Dedifferentiated amniotic fluid mesenchymal stem cell (primary cell): Measurements from ENCODE around the gene ZNF385C.

ENCODE experiments used
- DNase-seq: peaks from one replicate; pipeline ENCODE4 v3.0.0-alpha.2; 2016; ENCODE audit errors: extremely low spot score

The ZNF385C gene

DNA sequence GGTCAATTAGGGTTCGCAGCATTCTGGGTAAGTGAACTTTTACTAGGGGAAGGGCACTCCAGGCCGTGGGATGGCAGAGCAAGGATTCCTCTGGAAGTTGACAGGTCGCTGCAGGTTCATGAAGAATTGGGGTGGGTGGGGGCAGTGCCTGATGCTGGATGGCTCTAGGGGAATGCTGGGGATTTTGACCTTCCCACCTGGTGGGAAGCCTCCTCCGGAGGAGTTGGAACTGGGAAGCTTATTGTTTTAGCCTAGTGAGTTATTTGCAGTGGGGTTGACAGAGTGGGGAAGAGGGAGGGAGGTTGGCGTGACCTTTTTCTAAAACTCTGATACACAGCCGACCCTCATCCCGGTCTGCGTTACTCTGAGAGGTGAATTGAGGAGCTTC is 47.3 kb downstream of the ZNF385C start:
- no peak for DNase-seq

DNA sequence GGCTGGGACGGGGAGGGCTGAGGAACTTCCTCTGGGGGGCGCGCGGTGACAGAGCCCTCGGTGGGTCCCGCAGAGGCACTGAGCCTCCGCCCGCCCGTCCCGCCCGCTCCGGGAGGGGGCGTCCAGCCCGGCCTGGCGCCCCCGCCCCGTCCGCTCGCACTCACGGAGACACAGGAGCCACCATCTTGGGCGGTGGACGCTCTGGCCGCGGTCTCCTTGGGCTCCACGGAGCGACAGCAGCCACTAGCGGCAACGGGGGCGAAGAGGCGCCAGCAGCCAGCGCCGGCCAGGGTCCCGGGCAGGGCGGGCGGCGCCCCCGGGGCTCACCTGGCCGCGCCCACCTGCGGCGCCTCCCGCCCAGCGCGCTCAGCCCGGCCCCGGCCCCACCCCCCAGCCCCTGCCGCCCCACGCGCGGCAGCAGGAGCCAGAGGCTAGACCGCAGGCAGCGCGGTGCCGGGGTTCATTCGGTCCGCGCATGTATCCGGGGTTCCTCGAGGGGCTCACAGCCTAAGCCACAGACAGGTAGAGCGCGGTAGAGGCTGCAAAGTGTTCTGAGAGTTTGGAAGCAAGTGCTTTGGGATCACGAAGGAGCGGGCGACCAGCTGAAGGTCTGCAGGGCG is 47.8 kb downstream of the ZNF385C start, which contains the start of gene C17orf113:
Gene C17orf113, minus strand, starts transcription at position 209 of the 620 bp plus-strand sequence. CDS start 7,225 bp downstream, outside the sequence.
- no peak for DNase-seq

DNA sequence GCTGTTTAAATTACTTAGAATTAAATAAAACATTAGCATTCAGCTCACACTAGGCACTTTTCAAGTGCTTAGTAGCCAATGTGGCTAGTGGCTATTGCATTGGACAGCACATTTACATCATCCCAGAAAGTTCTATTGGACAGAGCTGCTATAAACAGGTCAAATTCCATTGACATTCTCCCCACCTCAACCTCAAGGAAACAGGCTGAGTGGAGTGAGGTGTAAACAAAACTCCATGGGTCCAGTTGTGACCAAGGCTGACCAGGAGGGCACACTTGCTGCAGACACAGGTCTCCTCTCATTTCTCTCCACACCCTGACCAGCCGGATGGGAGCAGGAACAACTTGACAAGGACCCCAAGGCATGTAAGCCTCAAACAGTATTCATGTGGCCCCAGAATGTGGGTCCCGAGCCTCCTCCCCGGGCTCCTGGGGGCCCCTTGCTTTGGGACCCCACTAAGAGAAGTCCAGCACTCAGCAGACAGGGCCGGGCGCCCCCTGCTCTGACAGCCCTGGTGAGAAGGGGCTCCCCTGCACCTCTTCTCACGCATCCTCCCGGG is 48.4 kb downstream of the ZNF385C start:
- no peak for DNase-seq

DNA sequence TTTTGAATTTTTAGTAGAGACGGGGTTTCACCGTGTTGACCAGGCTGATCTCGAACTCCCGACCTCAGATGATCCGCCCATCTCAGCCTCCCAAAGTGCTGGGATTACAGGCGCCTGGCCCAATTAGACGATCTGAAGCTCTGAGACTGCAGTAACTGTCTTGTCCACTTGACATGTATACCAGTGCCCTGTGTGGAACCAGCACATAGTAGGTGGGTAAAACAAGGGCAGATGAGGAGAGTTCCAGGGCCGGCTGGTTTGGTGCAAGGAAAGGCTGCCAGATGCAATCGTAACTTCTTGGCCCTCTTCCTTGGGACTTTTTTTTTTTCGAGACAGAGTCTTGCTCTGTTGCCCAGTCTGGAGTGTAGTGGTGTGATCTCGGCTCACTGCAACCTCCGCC is 50.9 kb downstream of the ZNF385C start:
- DNase-seq: no peak

DNA sequence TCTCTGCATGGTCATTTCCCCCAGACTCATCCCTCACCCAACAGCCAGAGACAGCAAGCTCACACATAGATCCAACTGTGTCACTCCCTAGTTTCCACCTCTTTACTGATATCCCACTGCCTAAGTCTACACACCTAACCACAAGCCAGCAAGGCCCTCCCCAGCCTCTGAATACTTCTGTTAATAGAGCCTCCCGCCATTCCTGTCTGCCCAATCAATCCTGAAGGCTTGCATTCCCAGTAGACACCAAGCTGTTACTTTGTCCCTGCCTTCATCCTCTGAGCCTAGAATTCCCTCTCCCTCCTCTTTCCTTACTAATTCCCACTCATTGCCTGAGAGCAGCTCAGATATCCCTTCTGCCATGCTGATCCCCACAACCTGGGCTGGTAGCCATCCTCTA is 52.6 kb downstream of the ZNF385C start:
- no peak for DNase-seq

DNA sequence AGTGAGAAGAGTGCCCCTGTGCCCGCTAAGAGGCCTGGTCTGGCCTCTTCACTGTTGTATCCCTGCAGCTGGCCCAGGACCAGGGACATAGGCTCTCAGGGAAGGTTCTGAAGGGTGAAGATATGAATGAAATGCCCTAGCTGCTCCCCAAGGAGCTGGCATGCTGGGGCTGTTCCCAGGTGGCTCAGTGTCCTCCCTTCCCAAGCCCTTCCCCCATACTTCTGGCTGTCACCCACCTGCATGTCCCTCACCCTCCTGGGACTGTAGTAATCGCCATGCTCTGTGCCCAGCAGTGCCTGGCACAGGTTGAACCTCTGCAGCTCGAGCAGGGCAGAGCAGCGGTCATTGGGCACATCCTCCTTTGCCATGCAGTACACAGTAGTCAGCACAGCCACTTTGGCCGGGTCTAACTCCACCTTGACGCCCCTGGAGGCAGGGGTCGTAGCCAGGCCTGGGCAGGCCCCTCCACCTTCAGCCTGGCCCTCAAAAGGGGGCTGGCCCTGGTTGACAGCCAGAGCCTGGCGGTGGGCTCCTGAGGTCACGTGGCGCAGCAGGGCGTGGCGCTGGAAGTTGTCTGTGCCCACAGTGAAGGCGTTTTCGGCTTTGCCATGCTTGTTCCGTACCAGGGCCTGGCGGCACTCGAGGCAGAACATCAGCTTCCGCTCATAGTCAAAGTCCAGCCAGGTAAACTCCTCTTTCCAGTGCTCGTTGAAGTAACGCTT is 55.5 kb downstream of the ZNF385C start:
- DNase-seq: no peak

DNA sequence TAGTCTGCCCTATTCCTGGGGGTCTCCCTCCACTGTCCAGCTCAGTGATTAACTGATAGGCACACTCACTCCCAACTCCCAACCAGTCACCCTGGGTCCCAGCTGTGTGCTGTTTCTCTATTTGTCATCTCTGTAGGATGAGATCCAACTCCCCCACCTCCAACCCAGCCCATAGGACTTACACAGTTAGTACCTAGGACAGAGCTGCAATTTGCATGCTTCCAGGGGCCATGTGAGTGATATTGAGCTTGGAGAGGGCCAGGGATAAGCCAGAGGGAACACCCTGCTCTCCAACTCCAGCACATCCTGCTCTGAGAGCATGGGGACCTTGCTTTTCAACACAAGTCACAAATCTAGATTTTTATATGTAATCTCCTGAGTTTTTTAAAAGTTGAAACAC is 56.7 kb downstream of the ZNF385C start:
- no peak for DNase-seq

DNA sequence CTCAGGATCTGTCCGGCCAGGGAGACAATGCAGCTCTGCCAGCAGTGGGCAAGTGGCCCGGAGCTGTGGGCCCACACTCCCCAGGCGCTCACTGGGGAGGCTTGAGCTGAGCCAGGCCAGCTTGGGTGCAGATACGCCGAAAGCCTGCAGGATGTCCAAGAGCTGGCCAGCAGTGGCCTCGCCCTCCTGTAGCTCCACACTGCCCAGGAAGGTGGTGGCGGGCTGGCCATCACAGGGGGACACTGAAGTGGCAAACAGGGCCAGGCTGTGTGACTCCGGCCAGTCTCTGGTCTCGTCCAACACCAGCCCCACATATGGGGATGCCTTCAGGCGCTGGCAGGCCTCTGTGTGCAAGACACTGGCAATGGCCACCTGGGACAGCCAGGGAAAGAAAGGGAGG is 57.5 kb downstream of the ZNF385C start:
- no peak for DNase-seq

DNA sequence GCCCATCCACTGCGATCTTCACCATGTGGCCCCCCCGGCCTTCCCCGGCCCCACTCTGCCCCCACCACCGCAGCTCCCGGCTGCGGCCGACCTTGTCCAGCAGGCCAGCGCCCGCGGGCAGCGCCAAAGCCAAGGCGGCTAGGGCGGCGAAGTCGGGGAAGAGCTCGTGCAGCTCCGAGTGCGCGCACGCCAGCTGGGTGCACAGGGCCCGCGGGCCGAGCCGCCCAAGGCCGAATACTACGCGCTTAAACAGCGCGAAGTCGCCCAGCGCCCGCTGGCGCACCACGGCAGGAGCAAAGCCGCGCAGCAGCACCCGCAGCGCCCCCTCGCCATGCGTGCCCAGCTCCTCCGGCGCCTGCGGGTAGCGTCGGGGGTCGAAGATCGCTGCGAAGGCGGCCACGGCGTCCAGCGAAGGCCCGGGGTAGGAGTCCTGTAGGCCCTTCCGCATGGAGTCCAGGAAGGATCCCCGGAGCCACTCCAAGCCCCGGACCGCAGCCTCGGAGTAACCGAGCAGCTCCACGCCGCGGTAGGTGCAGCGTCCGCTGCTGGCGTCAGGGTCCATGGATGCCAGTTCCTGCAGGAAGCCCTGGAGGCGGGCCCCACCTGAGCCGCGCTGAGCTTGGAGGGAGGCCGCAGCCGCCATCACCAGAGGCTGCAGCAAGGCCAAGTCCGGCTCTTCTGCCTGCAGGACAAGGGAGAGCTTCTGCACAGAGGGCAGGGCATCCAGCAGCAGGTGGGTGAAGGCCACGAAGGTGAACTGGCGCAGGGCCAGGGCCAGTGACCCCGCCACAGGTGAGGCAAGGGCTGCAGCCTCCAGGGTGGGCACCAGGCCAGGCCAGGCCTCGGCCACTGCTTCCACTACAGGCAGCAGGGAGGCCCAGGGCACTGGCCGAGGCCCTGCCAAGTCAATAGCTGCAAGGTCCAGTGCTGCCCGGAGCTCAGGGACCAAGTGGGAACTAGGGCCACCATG is 58.2 kb downstream of the ZNF385C start:
- no peak for DNase-seq

DNA sequence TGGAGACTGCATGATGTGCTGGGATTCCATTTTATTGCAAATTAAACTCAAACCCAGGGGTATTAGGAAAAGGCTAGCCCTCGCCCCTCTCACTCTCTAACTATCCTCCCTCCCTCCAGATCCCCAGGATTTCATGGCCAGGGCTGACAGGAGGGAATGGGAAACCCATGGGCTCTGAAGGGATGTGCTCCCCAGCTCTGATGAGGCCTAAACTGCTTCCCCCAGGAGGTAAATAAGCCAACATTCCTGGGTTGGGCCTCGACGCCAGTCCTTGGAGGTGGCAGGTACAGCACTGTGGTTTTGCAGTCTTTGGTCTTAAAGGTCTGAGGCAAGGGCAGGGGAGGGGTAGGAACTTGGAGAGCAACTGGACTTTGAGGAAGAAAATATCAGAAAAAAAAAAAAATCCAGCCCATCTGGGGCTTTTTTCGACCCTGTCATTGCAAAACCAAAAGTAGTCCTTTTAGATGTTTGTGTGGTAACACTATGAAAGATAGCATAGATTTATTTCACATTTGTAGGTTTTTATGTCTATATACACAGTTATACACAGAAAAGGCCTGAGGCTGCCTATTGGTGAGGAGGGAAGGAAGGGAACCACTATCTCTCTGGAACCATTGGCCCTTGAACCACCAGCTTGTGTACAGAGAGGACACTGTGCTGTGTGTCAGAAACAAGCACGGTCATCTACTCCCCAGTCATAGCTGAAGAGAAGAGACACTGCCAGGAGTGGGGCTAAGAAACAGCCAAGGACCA is 59.9 kb downstream of the ZNF385C start:
- no peak for DNase-seq

DNA sequence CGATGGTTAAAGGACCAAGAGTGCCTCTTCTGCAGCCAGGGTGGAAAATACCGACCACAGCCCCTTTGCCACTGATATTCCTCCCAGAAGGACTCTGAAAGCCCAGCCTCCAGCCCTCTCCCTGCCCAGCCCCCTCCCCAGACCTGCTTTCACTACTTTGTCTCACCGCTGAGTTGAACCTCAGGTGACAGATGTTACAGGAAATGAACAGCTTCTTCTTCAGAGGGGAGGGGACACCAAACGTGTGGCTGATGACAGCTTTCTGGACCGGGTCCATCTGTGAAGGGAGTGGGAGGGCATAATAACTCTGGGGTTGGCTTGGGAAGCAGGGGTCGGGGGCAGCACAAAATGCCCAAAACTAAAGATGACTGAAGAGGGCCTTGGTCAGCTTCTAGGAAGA is 64.2 kb downstream of the ZNF385C start:
- no peak for DNase-seq

DNA sequence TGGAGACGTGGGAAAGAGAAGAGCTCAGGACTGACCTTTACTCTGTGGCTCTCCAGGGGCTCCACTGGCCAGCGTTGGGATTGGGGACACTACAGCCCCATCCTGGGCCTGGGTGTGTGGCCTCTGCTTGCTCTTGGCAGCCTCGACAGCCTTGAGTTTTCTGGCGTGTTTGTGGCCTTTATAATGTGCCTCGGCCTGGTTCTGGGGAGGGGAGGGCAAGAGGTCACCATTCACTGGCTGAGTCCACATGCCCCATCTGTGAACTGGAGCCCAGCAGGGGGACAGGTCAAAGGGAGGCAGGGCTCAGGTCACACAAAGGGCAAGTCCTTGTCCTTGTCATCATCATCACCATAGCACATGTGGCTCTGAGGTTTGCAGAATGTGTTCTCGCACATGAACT is 66.7 kb downstream of the ZNF385C start:
- DNase-seq: no peak

DNA sequence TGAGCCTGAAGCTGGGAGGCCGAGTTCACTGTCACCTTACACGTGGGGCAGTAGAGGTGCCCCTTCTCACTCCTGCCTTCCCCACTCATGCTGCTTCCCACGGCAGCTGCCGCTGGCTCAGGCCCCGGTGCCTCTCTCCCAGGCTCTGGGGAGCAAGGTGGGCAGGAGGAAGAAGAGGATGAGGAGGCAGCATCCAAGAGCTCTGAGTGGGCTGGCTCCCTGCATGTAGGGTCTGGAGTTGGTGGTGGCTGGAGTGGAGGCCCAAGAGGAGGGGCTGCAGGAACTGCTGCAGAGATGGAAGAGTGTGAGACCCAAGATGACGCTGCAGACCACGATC is 69.5 kb downstream of the ZNF385C start:
- no peak for DNase-seq

DNA sequence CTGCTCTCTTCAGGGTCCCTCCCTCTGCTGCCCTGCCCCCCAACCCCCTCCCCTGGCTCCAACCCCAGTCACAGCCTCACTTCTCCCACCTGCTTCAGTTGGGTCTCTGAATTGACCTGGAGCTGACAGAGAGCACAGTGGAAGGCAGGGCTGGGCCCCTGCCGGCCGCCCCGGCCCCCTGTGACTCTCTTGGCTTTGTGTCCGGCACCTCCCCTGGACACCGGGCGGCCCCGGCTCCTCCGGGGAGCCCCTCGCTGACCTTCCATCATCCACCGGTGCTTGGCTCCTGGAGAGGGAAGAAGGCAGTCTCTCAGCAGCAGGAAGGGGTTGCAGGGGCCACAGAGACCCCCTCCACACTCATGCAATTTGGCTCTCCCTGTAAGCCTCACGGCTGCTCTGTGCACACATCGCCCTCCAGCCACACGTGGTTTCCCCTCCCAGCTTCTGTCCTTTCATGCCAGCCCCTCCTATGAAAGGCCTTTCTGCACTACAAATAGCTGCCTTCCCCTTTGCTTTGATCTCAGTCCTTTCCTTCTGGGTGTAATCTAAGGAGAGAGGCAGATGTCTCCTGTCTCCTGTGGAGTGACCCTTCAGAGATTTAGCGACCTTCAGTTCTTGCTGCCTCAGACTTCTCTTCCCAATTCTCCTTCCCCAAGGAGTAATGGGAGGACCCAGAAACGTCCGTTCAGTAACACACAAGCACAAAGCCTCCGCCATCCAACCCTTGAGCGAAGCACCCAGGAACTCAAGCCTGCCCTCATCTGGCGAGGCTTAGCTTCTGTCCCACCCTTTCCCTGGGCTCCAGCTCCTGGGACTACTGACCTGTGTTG is 70.1 kb downstream of the ZNF385C start:
- no peak for DNase-seq

DNA sequence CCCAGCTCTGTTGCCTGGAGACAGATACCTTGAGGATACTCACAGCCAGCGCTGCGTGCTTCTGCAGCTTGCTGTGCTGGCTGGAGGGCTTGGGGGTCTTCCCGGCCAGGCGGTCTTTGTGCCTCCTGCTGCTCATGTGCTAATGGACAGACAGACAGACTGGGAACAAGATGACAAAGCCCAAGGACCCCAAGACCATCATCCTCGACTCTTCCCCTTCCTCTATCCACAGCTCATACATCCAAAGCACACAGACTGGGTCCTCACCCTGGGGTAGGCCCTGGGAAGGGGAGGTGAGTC is 70.7 kb downstream of the ZNF385C start:
- DNase-seq: no peak

DNA sequence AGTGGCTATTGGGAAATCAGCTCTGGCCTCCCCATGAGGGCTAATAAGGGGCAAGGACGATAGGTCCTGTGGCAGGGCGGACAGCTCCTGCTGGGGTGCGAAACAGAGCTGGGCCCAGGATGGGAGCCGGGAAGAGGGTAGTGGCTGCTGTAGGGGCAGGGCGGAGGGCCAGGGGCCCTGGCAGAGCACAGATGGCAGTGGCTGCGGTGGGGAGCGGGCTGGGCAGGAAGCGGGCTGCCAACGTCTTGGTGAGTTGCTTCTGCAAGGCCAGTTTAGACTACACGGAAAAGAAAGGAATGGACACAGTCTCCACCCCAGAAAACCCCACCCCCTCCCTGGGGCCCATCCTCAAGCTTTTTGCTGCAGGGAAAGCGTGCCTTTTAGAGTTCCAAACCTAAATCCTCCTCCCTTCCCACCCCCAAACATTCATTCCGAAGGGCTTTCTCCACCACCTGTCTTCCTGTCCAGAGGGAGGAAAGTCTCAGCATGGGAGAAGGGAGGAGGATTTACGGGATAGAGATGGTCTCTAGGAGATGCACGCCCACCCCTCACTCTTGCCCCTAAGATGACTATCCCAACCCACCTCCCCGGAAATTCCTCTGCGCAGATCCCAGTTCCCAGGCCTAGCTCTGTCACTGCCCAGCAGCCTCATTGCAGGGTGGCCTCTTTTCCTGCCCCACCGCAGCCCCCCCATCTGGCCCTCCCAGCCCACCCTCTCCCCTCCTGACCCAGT is 71.2 kb downstream of the ZNF385C start:
- no peak for DNase-seq

DNA sequence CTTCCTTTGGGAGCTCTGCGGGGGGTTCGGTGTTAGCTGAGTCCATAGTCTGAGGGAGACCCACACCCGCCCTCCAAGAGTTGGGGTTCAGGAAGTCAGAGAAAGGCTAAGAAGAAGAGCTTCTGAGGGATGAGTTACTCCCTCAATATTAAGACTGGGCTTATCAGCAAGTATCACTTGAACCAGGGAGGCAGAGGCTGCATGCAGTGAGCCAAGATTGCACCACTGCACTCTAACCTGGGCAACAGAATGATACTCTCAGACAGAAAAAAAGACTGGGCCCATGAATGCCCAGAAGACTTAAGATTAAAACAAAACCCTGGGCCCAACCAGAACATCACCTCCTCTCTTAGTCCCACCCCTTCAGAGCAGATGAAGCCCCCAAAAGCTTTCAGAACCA is 72.3 kb downstream of the ZNF385C start:
- no peak for DNase-seq

DNA sequence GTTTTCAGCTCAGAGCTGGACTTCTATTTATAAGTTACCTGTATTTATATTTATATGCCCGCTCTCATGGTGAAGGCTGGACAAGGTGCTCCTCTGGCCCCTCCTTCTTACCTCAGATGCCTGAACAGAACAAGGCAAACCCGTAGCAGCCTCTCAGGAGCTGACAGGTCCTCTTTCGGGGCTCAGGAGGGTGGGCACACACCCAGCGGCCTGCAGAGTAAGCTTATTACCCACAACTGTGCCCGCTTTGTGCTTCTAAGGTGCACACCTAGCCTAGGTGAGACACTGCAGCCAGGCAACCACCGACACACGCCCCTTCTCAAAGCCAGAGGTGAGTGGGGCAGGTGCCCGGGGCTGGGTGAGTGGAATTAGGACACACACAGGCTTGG is 73.1 kb downstream of the ZNF385C start:
- no peak for DNase-seq

DNA sequence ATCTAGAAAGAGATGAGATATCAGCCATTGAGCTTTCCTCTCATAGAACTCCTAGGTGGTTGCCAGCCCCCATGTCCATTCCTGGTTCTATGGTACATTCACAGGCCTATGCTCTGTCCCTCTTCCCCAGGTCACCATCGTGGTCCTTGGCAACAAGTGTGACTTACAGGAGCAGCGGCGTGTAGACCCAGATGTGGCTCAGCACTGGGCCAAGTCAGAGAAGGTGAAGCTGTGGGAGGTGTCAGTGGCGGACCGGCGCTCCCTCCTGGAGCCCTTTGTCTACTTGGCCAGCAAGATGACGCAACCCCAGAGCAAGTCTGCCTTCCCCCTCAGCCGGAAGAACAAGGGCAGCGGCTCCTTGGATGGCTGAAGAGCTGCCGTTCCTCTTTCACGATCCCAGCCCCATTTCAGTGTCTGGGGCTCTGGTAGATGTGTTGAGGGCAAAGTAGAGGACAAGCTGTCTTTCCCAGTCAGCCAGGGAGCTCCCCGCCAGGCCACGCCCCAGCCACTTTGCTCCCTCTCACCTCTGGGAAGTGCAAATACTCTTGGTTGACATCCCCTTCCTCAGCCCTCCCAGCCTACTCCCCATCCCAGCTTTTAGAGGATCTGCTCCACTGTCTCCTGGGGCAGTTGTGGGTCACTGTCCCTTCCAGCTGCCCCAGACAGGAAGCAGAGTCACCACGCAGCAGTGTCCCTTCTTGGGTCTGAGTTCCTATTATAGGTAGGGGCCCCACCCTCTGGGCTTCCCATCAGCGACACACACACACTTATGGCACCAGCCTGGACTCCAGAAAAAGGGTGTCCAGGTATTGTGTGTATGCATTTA is 74.5 kb downstream of the ZNF385C start:
- no peak for DNase-seq
